Natural killer cell treated with Interleukin-12 subunit alpha and Interleukin-12 subunit beta and Interleukin-15 and Interleukin-18, amount 100 ng/mL, for 72 hours (primary cell): ENCODE results near the gene FOXD2. TPM values are rescaled to one million over a fixed set of nuclear protein-coding genes. Genes with fewer than 3 reads are reported as not detected.
A peak's percentile ranks its signal among the peaks of the same experiment; 100 is the strongest.
"Not testable (repeated sequence)": the region's sequence is repeated elsewhere in the genome, so short reads cannot be mapped to it uniquely, and the experiment has no call there.

ENCODE experiments used
- ATAC-seq, 2 donors: fragments of 150-1000 bp; cut with Tn5 transposase in 1 of 2; sonication (Bioruptor Pico), chemical (Tn5 transposase) in 1 of 2; 2 replicates each; pipeline ENCODE4 v1.10.0; 2021
- DNase-seq: peaks from one replicate; pipeline ENCODE4 v3.0.0; 2022; ENCODE audit warnings: low spot score
- H3K27ac Mint-ChIP-seq, 2 donors: 1 replicate in 1 of 2; 2 replicates in 1 of 2; pipeline ENCODE4 v1.8.0; 2022; ENCODE audit warnings: mixed read lengths in 2 of 2, mild to moderate bottlenecking in 1 of 2, moderate library complexity in 1 of 2
- H3K27me3 Mint-ChIP-seq, 2 donors: 1 replicate in 1 of 2; 2 replicates in 1 of 2; pipeline ENCODE4 v1.8.0; 2022; ENCODE audit warnings: mixed read lengths in 2 of 2
- H3K36me3 Mint-ChIP-seq: one replicate; pipeline ENCODE4 v1.8.0; 2022; ENCODE audit warnings: mixed read lengths
- H3K4me1 Mint-ChIP-seq, 2 donors: 1 replicate in 1 of 2; 2 replicates in 1 of 2; pipeline ENCODE4 v1.8.0; 2022; ENCODE audit warnings: low read depth in 2 of 2, mixed read lengths in 2 of 2, mild to moderate bottlenecking in 1 of 2
- H3K4me3 Mint-ChIP-seq: one replicate; pipeline ENCODE4 v1.8.0; 2022; ENCODE audit warnings: mixed read lengths
- H3K9me3 Mint-ChIP-seq: 2 replicates; pipeline ENCODE4 v1.8.0; 2022; ENCODE audit warnings: mixed read lengths
- total RNA-seq, 2 donors: library from RNA; stranded (reverse); gene quantifications; one replicate each; pipeline ENCODE4 v1.2.3, GENCODE V29; 2022

The FOXD2 gene
- total RNA-seq, 2 donors from 2014 or later = 0.33 to 0.36 TPM

DNA sequence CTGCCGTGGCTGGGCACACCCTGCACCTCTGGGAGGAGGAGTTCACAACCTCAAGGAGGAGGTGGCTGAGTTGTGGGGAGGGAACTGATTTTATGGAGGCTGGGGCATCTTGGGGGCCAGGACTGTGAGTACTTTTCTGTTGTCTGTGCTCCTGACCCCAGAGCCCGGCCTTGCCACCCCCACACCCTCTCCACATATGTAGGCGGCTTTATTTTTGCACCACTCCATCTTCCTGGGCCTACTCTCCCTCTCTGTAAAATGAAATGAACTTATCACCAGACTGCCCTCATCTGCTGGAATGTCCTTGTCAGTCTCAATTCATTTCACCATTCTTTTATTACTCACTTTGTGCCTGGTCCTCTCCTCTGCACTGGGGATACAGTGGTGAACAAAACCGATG, 12.8 kb downstream of the FOXD2 start:
- Mint-ChIP-seq H3K27me3 (peaks cover 63 to 79% of the 10 kb centered on the region in 2 donors), H3K27ac (no peak overlapping the region), H3K36me3 (no peaks in the 10 kb centered on the region), H3K4me1 (peaks cover 7 to 11% of the 10 kb centered on the region in 2 donors), H3K4me3 (no peak overlapping the region), H3K9me3 (no peaks in the 10 kb centered on the region)
- DNase-seq (no peak), ATAC-seq (no peak)

DNA sequence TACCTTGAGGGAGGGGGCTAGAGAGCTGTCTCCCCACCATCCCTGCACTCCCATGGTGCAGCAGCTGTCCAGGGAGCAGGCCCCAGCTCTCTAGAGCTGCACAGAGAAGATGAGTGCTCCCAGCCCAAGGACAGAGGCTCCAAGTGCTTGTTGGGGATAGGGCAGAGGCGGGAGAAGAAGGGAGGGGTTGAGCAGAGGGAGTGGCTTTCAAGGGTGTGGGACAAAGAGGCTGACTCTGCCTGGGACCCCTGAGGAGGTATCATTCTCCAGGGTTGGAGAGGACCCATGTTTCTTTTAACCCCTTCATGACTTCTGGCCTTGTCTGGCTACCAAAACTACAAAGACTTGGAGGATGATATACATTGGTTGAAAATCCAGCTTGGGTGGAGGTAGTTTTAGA, 14.6 kb downstream of the FOXD2 start:
- Mint-ChIP-seq H3K36me3 (no peaks in the 10 kb centered on the region), H3K4me1 (no peaks in the 10 kb centered on the region), H3K9me3 (no peaks in the 10 kb centered on the region), H3K27ac (no peak overlapping the region), H3K27me3 (peaks cover 48 to 66% of the 10 kb centered on the region in 2 donors), H3K4me3 (no peak overlapping the region)
- no peak for ATAC-seq
- no peak for DNase-seq

DNA sequence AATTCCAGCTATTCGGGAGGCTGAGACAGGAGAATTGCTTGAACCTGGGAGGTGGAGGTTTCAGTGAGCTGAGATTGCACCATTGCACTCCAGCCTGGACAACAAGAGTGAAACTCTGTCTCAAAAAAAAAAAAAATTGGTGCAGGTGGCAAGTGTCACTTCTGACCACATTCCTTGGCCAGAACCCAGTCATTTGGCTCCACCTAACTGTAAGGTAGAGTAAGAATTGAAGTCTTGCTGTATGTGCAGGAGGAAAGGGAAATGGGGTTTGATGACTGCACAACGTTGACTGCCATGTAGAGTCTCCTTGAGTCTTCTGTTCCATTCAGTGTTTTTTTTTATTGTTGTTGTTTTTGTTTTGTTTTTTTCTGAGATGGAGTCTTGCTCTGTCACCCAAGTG, 16.1 kb downstream of the FOXD2 start:
- H3K36me3 Mint-ChIP-seq, H3K27ac Mint-ChIP-seq, ATAC-seq, H3K4me1 Mint-ChIP-seq, H3K4me3 Mint-ChIP-seq, H3K9me3 Mint-ChIP-seq: not testable (repeated sequence)
- peaks cover 44 to 66% of the 10 kb centered on the region in 2 donors for H3K27me3 Mint-ChIP-seq
- DNase-seq = peak; percentile 31

GRCh38 chr1:47456250-47456649, 18.4 kb downstream of the FOXD2 start:
- Mint-ChIP-seq H3K4me3 (no peak overlapping the region), H3K27me3 (peaks cover 34 to 60% of the 10 kb centered on the region in 2 donors), H3K4me1 (no peaks in the 10 kb centered on the region), H3K27ac (no peak overlapping the region), H3K36me3 (no peaks in the 10 kb centered on the region), H3K9me3 (no peaks in the 10 kb centered on the region)
- ATAC-seq = no peak
- no peak for DNase-seq

DNA sequence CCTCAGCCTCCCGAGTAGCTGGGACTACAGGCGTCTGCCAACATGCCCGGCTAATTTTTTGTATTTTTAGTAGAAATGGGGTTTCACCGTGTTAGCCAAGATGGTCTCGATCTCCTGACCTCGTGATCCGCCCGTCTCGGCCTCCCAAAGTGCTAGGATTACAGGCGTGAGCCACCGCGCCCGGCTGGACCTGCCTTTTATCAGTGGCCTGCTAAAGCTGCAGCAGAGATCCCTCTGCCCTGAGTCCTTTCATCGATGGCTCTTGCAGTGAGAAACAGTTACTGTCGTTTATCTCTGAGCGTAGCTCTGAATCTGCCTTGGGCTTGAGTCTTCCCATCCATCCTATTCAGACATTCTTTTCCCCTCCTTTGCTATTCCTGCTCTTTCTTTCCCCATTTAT, 19.7 kb downstream of the FOXD2 start:
- not testable (repeated sequence) for H3K9me3 Mint-ChIP-seq, H3K36me3 Mint-ChIP-seq
- H3K27me3 Mint-ChIP-seq = peaks cover 30 to 60% of the 10 kb centered on the region in 2 donors

DNA sequence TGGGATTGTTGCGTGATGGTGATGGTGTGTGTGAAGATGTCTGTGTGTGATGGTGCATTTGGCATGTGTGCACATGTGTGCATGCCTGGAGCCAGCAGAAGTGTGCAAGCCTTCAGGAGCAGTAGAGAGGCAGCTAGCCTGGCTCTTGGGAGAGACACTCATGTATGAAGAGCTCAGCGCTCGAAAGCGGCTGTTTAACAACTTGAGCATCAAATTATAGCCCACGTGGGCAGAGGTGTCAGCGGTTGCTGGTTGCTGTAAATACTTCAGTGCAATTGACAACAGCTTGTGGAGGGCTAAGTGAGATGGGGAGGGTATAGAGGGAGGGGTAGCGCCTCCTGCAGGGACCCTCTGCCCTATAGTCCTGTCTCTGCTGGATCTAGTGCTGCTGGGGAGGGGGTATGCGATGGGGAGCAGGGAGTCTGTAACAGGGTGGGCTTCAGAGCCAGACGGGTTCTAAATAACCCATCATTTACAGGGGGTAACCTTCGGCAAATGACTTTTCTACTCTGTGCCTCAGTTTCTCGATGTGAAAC, 21.5 kb downstream of the FOXD2 start:
- peaks cover 35 to 64% of the 10 kb centered on the region in 2 donors for H3K27me3 Mint-ChIP-seq
- no peaks in the 10 kb centered on the region for H3K4me1 Mint-ChIP-seq
- no peak for ATAC-seq

More for the DNA sequence above, 19.7 kb downstream of the FOXD2 start:
- ATAC-seq, H3K4me1 Mint-ChIP-seq, DNase-seq, H3K4me3 Mint-ChIP-seq, H3K27ac Mint-ChIP-seq: not testable (repeated sequence)

DNA sequence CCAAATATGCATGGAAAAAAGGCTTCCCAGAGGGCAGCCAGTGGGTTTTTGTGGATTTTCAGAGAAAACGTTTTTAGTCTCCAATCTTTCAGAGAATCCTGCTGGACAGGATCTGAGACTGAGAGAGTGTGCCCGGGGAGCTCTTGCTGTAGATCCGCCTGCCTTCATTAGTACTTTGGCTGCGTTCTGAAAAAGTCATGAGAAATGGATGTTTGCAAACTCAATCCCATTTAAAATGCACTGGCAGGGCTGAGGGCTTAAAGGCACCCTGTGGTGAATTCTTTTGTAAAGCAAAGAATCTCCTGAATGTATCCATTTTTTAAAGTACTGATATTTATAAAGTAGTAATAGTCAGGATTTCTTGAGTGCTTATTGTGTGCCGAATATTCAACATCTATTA, 22.2 kb downstream of the FOXD2 start:
- ATAC-seq (no peak), DNase-seq (no peak)

More for the DNA sequence above, 21.5 kb downstream of the FOXD2 start:
- Mint-ChIP-seq H3K4me3 (no peak overlapping the region), H3K9me3 (no peaks in the 10 kb centered on the region), H3K27ac (no peak overlapping the region), H3K36me3 (no peaks in the 10 kb centered on the region)
- DNase-seq = no peak

DNA sequence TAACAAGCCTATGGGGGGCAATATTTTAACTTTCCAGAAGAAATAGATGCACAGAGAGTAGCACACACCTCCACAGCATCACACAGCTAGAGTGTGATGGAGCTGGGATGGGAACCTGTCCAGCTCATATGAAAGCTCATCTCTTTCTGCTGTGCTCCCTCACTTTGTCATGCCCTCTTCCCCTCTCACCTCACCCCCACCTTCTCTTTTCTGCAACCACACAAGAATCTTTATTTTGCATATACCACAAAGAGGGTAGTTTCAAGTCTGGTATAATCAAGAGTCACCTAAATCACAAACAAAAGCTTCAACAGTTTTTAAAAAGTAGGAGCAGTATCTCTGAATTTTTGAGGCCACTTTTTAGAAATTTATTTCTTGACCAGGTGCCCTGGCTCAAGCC, 22.6 kb downstream of the FOXD2 start:
- DNase-seq = no peak
- Mint-ChIP-seq H3K4me1 (no peaks in the 10 kb centered on the region), H3K9me3 (no peaks in the 10 kb centered on the region), H3K4me3 (no peak overlapping the region), H3K27me3 (peaks cover 29 to 58% of the 10 kb centered on the region in 2 donors), H3K36me3 (no peaks in the 10 kb centered on the region), H3K27ac (no peak overlapping the region)
- ATAC-seq = no peak

More for the DNA sequence above, 22.2 kb downstream of the FOXD2 start:
- H3K36me3 Mint-ChIP-seq = no peaks in the 10 kb centered on the region
- no peaks in the 10 kb centered on the region for H3K9me3 Mint-ChIP-seq
- H3K27me3 Mint-ChIP-seq = peaks cover 33 to 62% of the 10 kb centered on the region in 2 donors
- no peak overlapping the region for H3K27ac Mint-ChIP-seq
- H3K4me3 Mint-ChIP-seq = no peak overlapping the region
- no peaks in the 10 kb centered on the region for H3K4me1 Mint-ChIP-seq

DNA sequence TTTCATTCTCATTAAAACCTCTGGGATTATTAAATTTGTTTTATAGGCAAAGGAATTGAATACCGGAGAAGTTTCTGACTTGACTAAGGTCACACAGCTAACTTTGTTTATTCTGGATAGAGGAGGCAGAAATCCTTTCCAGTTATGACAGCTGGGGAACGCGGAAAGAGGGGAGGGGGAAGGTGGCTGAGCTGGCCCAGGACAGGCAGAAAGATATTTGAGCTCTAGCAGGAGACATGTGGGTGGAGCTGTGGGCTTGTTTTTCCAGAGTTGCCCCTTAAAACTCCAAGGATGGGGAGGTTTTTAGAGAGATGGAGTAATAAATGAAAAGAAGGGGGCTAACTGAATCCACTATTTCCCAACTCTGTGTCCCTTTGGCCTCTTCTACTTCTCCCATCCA, 27.8 kb downstream of the FOXD2 start:
- H3K4me1 Mint-ChIP-seq = no peaks in the 10 kb centered on the region
- no peak overlapping the region for H3K4me3 Mint-ChIP-seq
- H3K9me3 Mint-ChIP-seq = no peaks in the 10 kb centered on the region
- ATAC-seq = no peak
- no peak overlapping the region for H3K27ac Mint-ChIP-seq
- peaks cover 26 to 37% of the 10 kb centered on the region in 2 donors for H3K27me3 Mint-ChIP-seq
- H3K36me3 Mint-ChIP-seq = no peaks in the 10 kb centered on the region
- DNase-seq = no peak

- Mint-ChIP-seq H3K9me3 (no peaks in the 10 kb centered on the region), H3K4me1 (no peaks in the 10 kb centered on the region), H3K27me3 (peaks cover 16 to 23% of the 10 kb centered on the region in 2 donors), H3K4me3 (no peak overlapping the region), H3K27ac (no peak overlapping the region), H3K36me3 (no peaks in the 10 kb centered on the region)
- ATAC-seq (no peak), DNase-seq (no peak)
Measured at GRCh38 chr1:47468709-47469389, 31.0 kb downstream of the FOXD2 start.

- Mint-ChIP-seq H3K36me3 (no peaks in the 10 kb centered on the region), H3K4me3 (no peak overlapping the region), H3K4me1 (no peaks in the 10 kb centered on the region), H3K27me3 (peaks cover 19 to 28% of the 10 kb centered on the region in 2 donors), H3K27ac (no peak overlapping the region), H3K9me3 (no peaks in the 10 kb centered on the region)
- no peak for ATAC-seq
- DNase-seq = no peak
Measured at GRCh38 chr1:47469390-47469759, 31.5 kb downstream of the FOXD2 start.

DNA sequence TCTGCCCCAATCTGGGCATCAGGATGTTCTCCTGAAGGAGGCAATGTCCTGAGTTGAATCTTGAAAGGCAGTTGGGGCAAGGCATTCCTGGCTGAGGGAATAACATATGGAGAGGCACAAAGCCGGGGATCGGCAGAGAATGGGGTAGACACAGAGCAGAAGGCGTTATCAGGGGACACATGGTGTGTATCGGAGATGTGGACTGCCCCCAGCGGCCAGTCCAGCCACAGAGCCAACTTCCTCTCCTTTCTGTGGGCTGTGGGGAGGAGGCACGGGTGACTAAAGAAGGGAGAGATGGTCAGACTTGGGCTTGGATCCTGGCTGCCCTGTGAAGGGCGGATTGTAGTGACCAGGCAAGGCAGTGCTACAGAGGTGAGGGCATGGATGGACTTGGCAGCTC, 32.1 kb downstream of the FOXD2 start:
- no peaks in the 10 kb centered on the region for H3K4me1 Mint-ChIP-seq
- ATAC-seq (no peak), DNase-seq (no peak)
- no peak overlapping the region for H3K27ac Mint-ChIP-seq
- no peaks in the 10 kb centered on the region for H3K36me3 Mint-ChIP-seq
- no peaks in the 10 kb centered on the region for H3K9me3 Mint-ChIP-seq
- peaks cover 19 to 30% of the 10 kb centered on the region in 2 donors for H3K27me3 Mint-ChIP-seq
- no peak overlapping the region for H3K4me3 Mint-ChIP-seq

DNA sequence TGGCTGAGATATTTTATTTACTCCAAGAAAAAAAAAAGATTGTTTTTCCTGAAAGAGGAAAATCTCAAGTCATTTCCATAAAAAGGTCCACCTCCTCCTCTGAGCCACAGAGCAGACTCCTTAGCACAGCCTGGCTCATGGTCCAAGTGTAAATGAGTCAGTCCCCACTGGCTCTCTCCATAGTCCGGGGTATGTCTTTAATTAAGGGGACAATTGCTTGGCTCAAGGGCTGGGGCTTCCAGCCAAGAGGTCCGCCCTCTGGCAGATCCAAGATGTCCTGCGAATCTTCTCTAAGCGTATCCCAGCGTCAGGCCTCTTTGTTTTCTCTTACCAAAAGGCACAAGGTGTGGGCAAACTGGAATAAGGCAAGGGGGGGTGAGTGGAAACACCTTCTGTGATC, 33.3 kb downstream of the FOXD2 start:
- H3K4me3 Mint-ChIP-seq = no peak overlapping the region
- H3K27me3 Mint-ChIP-seq = peaks cover 19 to 30% of the 10 kb centered on the region in 2 donors
- no peak for ATAC-seq
- DNase-seq = no peak
- no peaks in the 10 kb centered on the region for H3K9me3 Mint-ChIP-seq
- H3K27ac Mint-ChIP-seq = no peak overlapping the region
- no peaks in the 10 kb centered on the region for H3K36me3 Mint-ChIP-seq
- H3K4me1 Mint-ChIP-seq = no peaks in the 10 kb centered on the region

GRCh38 chr1:47474278-47475193, 36.7 kb downstream of the FOXD2 start:
- DNase-seq (no peak), ATAC-seq (no peak)
- H3K4me1 Mint-ChIP-seq = no peaks in the 10 kb centered on the region
- no peaks in the 10 kb centered on the region for H3K9me3 Mint-ChIP-seq
- no peaks in the 10 kb centered on the region for H3K36me3 Mint-ChIP-seq
- no peak overlapping the region for H3K27ac Mint-ChIP-seq
- peaks cover 18 to 32% of the 10 kb centered on the region in 2 donors for H3K27me3 Mint-ChIP-seq
- H3K4me3 Mint-ChIP-seq = no peak overlapping the region
